ENCODE results near the gene TSPAN9.
"Not testable (repeated sequence)": the region's sequence is repeated elsewhere in the genome, so short reads cannot be mapped to it uniquely, and the experiment has no call there.

TSPAN9 gene

GRCh38 chr12:3044141-3044630 is 33.0 kb upstream of the TSPAN9 start:
- DNase-seq (ENCODE audit: low spot score) (no peak), FAIRE-seq (no peak)

GRCh38 chr12:3045494-3045893 is 31.7 kb upstream of the TSPAN9 start:
- DNase-seq (ENCODE audit: low spot score): no peak
- FAIRE-seq: no peak

GRCh38 chr12:3045989-3046388 is 31.2 kb upstream of the TSPAN9 start:
- FAIRE-seq: no peak

GRCh38 chr12:3046441-3047200 is 30.6 kb upstream of the TSPAN9 start:
- FAIRE-seq: no peak

More at GRCh38 chr12:3045989-3046388, 31.2 kb upstream of the TSPAN9 start:
- DNase-seq (ENCODE audit: low spot score): no peak

GRCh38 chr12:3047961-3048360 is 29.2 kb upstream of the TSPAN9 start:
- no peak for DNase-seq (ENCODE audit: low spot score)
- FAIRE-seq: no peak

More at GRCh38 chr12:3046441-3047200, 30.6 kb upstream of the TSPAN9 start:
- DNase-seq (ENCODE audit: low spot score): peak; percentile 39

- FAIRE-seq (no peak), DNase-seq (ENCODE audit: low spot score) (no peak)
These were observed 28.6 kb upstream of the TSPAN9 start for GRCh38 chr12:3048540-3048939.

- FAIRE-seq (no peak), DNase-seq (ENCODE audit: low spot score) (no peak)
These were observed 28.0 kb upstream of the TSPAN9 start for GRCh38 chr12:3049176-3049575.

GRCh38 chr12:3049611-3050249 is 27.4 kb upstream of the TSPAN9 start:
- peak; percentile 28 for FAIRE-seq
- no peak for DNase-seq (ENCODE audit: low spot score)

- FAIRE-seq (no peak), DNase-seq (ENCODE audit: low spot score) (no peak)
These were observed 22.8 kb upstream of the TSPAN9 start for GRCh38 chr12:3054374-3054773.

GRCh38 chr12:3055026-3055703 is 22.0 kb upstream of the TSPAN9 start:
- no peak for DNase-seq (ENCODE audit: low spot score)

GRCh38 chr12:3055704-3056467 is 21.3 kb upstream of the TSPAN9 start:
- FAIRE-seq (no peak), DNase-seq (ENCODE audit: low spot score) (no peak)

More at GRCh38 chr12:3055026-3055703, 22.0 kb upstream of the TSPAN9 start:
- FAIRE-seq: no peak

- FAIRE-seq (no peak), DNase-seq (ENCODE audit: low spot score) (no peak)
These were observed 16.1 kb upstream of the TSPAN9 start for GRCh38 chr12:3061059-3061458.

- no peak for DNase-seq (ENCODE audit: low spot score)
- FAIRE-seq: no peak
These were observed 15.5 kb upstream of the TSPAN9 start for GRCh38 chr12:3061501-3062215.

- no peak for FAIRE-seq
These were observed 11.9 kb upstream of the TSPAN9 start for GRCh38 chr12:3065300-3065699.

GRCh38 chr12:3065846-3066245 is 11.3 kb upstream of the TSPAN9 start:
- DNase-seq (ENCODE audit: low spot score); FAIRE-seq: not testable (repeated sequence)

More at GRCh38 chr12:3065300-3065699, 11.9 kb upstream of the TSPAN9 start:
- no peak for DNase-seq (ENCODE audit: low spot score)

GRCh38 chr12:3069714-3070113 is 7.5 kb upstream of the TSPAN9 start:
- FAIRE-seq: no peak
- DNase-seq (ENCODE audit: low spot score): no peak

- DNase-seq (ENCODE audit: low spot score) (no peak), FAIRE-seq (no peak)
These were observed 6.1 kb upstream of the TSPAN9 start for GRCh38 chr12:3071107-3071506.

GRCh38 chr12:3071710-3072109 is 5.5 kb upstream of the TSPAN9 start:
- DNase-seq (ENCODE audit: low spot score) (no peak), FAIRE-seq (no peak)

GRCh38 chr12:3073438-3074250 is 3.5 kb upstream of the TSPAN9 start:
- peak; percentile 61 for DNase-seq (ENCODE audit: low spot score)
- no peak for FAIRE-seq

- DNase-seq (ENCODE audit: low spot score) (no peak), FAIRE-seq (no peak)
These were observed 1.9 kb upstream of the TSPAN9 start for GRCh38 chr12:3075315-3075714.

Data from RCC 7860 (cell line).